ENCODE measurements around the gene ADAMTS9.

Gene ADAMTS9

GRCh38 chr3:64490180-64490724 is 197.5 kb downstream of the ADAMTS9 start:
- Histone ChIP-seq H3K27ac (replicated peaks) (no peak overlapping the region), H3K27me3 (ENCODE audit: insufficient read depth, poor library complexity, severe bottlenecking) (peaks cover 7% of the 10 kb centered on the region), H3K4me3 (replicated peaks; ENCODE audit: insufficient read depth, low read length) (no peak overlapping the region)
- DNase-seq (ENCODE audit: low read depth in 1 of 2, low spot score in 1 of 2), result no peak
- TF ChIP-seq GABPA (IDR thresholded peaks at IDR 0.05; ENCODE audit: low read depth) (no peak), SPI1 (IDR thresholded peaks at IDR 0.05; ENCODE audit: borderline replicate concordance, low read depth) (no peak), CTCF (IDR thresholded peaks at IDR 0.05; ENCODE audit: insufficient read depth, low read length) (no peak), POLR2AphosphoS5 (IDR thresholded peaks at IDR 0.05; ENCODE audit: low read depth) (no peak), REST (IDR thresholded peaks at IDR 0.05; ENCODE audit: insufficient replicate concordance, low read depth) (no peak)

- no peak overlapping the region for H3K27ac ChIP-seq (replicated peaks)
- no peak overlapping the region for H3K4me3 ChIP-seq (replicated peaks; ENCODE audit: insufficient read depth, low read length)
- DNase-seq (ENCODE audit: low read depth in 1 of 2, low spot score in 1 of 2), result no peak
- no peak for TF ChIP-seq POLR2AphosphoS5 (IDR thresholded peaks at IDR 0.05; ENCODE audit: low read depth)
- TF ChIP-seq SPI1 (IDR thresholded peaks at IDR 0.05; ENCODE audit: borderline replicate concordance, low read depth), result no peak
- TF ChIP-seq CTCF (IDR thresholded peaks at IDR 0.05; ENCODE audit: insufficient read depth, low read length), result no peak
- TF ChIP-seq REST (IDR thresholded peaks at IDR 0.05; ENCODE audit: insufficient replicate concordance, low read depth), result no peak
- TF ChIP-seq GABPA (IDR thresholded peaks at IDR 0.05; ENCODE audit: low read depth), result no peak
- peaks cover 7% of the 10 kb centered on the region for H3K27me3 ChIP-seq (ENCODE audit: insufficient read depth, poor library complexity, severe bottlenecking)
Measured at GRCh38 chr3:64489361-64490044, 198.3 kb downstream of the ADAMTS9 start.

GRCh38 chr3:64488939-64489338 is 198.9 kb downstream of the ADAMTS9 start:
- no peak for DNase-seq (ENCODE audit: low read depth in 1 of 2, low spot score in 1 of 2)
- H3K27ac ChIP-seq (replicated peaks), result no peak overlapping the region
- TF ChIP-seq CTCF (IDR thresholded peaks at IDR 0.05; ENCODE audit: insufficient read depth, low read length), result no peak

More at GRCh38 chr3:64488939-64489338, 198.9 kb downstream of the ADAMTS9 start:
- Histone ChIP-seq H3K4me3 (replicated peaks; ENCODE audit: insufficient read depth, low read length) (no peak overlapping the region), H3K27me3 (ENCODE audit: insufficient read depth, poor library complexity, severe bottlenecking) (peaks cover 7% of the 10 kb centered on the region)
